ENCODE measurements around the gene TBL1XR1. TPM values are rescaled to one million over a fixed set of nuclear protein-coding genes. Genes with fewer than 3 reads are reported as not detected.

Gene TBL1XR1
- total RNA-seq, 1 donor from 2014 or later = 203 TPM

GRCh38 chr3:177157492-177157891 is 39.8 kb downstream of the TBL1XR1 start:
- FAIRE-seq (no peak), DNase-seq (ENCODE audit: low read depth) (no peak)
- TF ChIP-seq CTCF (IDR thresholded peaks at IDR 0.05; ENCODE audit: insufficient read depth, low read length, severe bottlenecking) = no peak
- H3K4me3 ChIP-seq (ENCODE audit: low read depth, low read length) = no peak overlapping the region
- no peaks in the 10 kb centered on the region for H3K36me3 ChIP-seq (ENCODE audit: control insufficient read depth, insufficient read depth, low read length)
- no peaks in the 10 kb centered on the region for H3K27me3 ChIP-seq (ENCODE audit: control insufficient read depth, insufficient read depth, low read length)

GRCh38 chr3:177154733-177155132 is 42.5 kb downstream of the TBL1XR1 start:
- TF ChIP-seq CTCF (IDR thresholded peaks at IDR 0.05; ENCODE audit: insufficient read depth, low read length, severe bottlenecking) = no peak
- DNase-seq (ENCODE audit: low read depth) (no peak), FAIRE-seq (no peak)
- no peak overlapping the region for H3K4me3 ChIP-seq (ENCODE audit: low read depth, low read length)
- H3K27me3 ChIP-seq (ENCODE audit: control insufficient read depth, insufficient read depth, low read length) = no peaks in the 10 kb centered on the region
- no peaks in the 10 kb centered on the region for H3K36me3 ChIP-seq (ENCODE audit: control insufficient read depth, insufficient read depth, low read length)

- no peak for TF ChIP-seq CTCF (IDR thresholded peaks at IDR 0.05; ENCODE audit: insufficient read depth, low read length, severe bottlenecking)
- Histone ChIP-seq H3K36me3 (ENCODE audit: control insufficient read depth, insufficient read depth, low read length) (no peaks in the 10 kb centered on the region), H3K4me3 (ENCODE audit: low read depth, low read length) (no peak overlapping the region), H3K27me3 (ENCODE audit: control insufficient read depth, insufficient read depth, low read length) (no peaks in the 10 kb centered on the region)
- FAIRE-seq = no peak
- DNase-seq (ENCODE audit: low read depth) = peak; percentile 90
Measured at GRCh38 chr3:177150970-177151627, 46.2 kb downstream of the TBL1XR1 start.

GRCh38 chr3:177150218-177150916 is 46.9 kb downstream of the TBL1XR1 start:
- no peak overlapping the region for H3K4me3 ChIP-seq (ENCODE audit: low read depth, low read length)
- TF ChIP-seq CTCF (IDR thresholded peaks at IDR 0.05; ENCODE audit: insufficient read depth, low read length, severe bottlenecking) = no peak
- FAIRE-seq (no peak), DNase-seq (ENCODE audit: low read depth) (no peak)
- H3K36me3 ChIP-seq (ENCODE audit: control insufficient read depth, insufficient read depth, low read length) = no peaks in the 10 kb centered on the region
- H3K27me3 ChIP-seq (ENCODE audit: control insufficient read depth, insufficient read depth, low read length) = no peaks in the 10 kb centered on the region

GRCh38 chr3:177149106-177149505 is 48.2 kb downstream of the TBL1XR1 start:
- FAIRE-seq = no peak
- no peak for TF ChIP-seq CTCF (IDR thresholded peaks at IDR 0.05; ENCODE audit: insufficient read depth, low read length, severe bottlenecking)
- Histone ChIP-seq H3K27me3 (ENCODE audit: control insufficient read depth, insufficient read depth, low read length) (no peaks in the 10 kb centered on the region), H3K36me3 (ENCODE audit: control insufficient read depth, insufficient read depth, low read length) (no peaks in the 10 kb centered on the region), H3K4me3 (ENCODE audit: low read depth, low read length) (no peak overlapping the region)
- no peak for DNase-seq (ENCODE audit: low read depth)

All from bronchial epithelial cell (primary cell).